Mammary epithelial cell (primary cell): ENCODE measurements around the gene ABHD2.
"Not testable (repeated sequence)": the region's sequence is repeated elsewhere in the genome, so short reads cannot be mapped to it uniquely, and the experiment has no call there.

Experiments used
- CTCF ChIP-seq, 2 donors: IDR thresholded peaks in 1 of 2; conservative IDR thresholded peaks in 1 of 2; 2 replicates each; pipeline ENCODE4 v1.5.1; 2011 to 2012; ENCODE audit warnings: inconsistent platforms in 2 of 2, low read length in 2 of 2, mild to moderate bottlenecking in 2 of 2, control low read depth in 1 of 2, low read depth in 1 of 2; ENCODE audit not compliant: insufficient read depth in 1 of 2; ENCODE audit errors: extremely low read depth in 1 of 2
- EZH2 ChIP-seq: IDR thresholded peaks from 2 replicates; pipeline ENCODE4 v1.6.1; 2012; ENCODE audit warnings: low read length, inconsistent platforms, borderline replicate concordance

GRCh38 chr15:89141159-89141558, 52.9 kb downstream of the ABHD2 start:
- TF ChIP-seq CTCF (conservative IDR thresholded peaks at IDR 0.05 in 1 of 2, IDR thresholded peaks at IDR 0.05 in 1 of 2; ENCODE audit: extremely low read depth in 1 of 2, insufficient read depth in 1 of 2, low read depth in 1 of 2, low read length in 2 of 2); EZH2: not testable (repeated sequence)
